B cell (primary cell): ENCODE measurements around the gene ZNF407. TPM values are rescaled to one million over a fixed set of nuclear protein-coding genes. Genes with fewer than 3 reads are reported as not detected.
A peak's percentile ranks its signal among the peaks of the same experiment; 100 is the strongest.

Experiments
- ATAC-seq: fragments of 200-7000 bp; cut with Tn5 transposase; one replicate; pipeline ENCODE4 v1.10.0; 2021; ENCODE audit warnings: low read depth, mild to moderate bottlenecking, moderate number of reproducible peaks, moderate library complexity
- CTCF ChIA-PET: fragments of 350-600 bp; sonication (Branson Sonifier 250); formaldehyde crosslinking; loops from one replicate; lab custom pipeline; 2021; ENCODE audit warnings: antibody characterized with exemption, inconsistent platforms; lab: Charles Lee
- POLR2A ChIA-PET: fragments of 350-600 bp; sonication (Branson Sonifier 250); formaldehyde crosslinking; loops from one replicate; lab custom pipeline; 2021; ENCODE audit warnings: antibody characterized with exemption; lab: Charles Lee
- DNase-seq: peaks from one replicate; pipeline ENCODE4 v3.0.0; 2013
- H2AFZ ChIP-seq: 2 replicates; pipeline ENCODE4 v1.6.1; 2012; ENCODE audit warnings: mild to moderate bottlenecking, low read depth, low read length; ENCODE audit not compliant: insufficient read depth, poor library complexity, severe bottlenecking
- H3K27ac ChIP-seq, 2 donors: 1 replicate in 1 of 2; 2 replicates in 1 of 2; pipeline ENCODE4 v1.5.1; 2012 to 2013; ENCODE audit warnings: low read length in 2 of 2, mild to moderate bottlenecking in 2 of 2, moderate library complexity in 1 of 2
- H3K27me3 ChIP-seq, 4 experiments: fragments of 200-600 bp in 1 of 4; sonication (generic) in 1 of 4; replicated peaks in 1 of 4; 1 replicate in 2 of 4; 2 replicates in 2 of 4; pipeline versions ENCODE4 v1.6.1 to v1.7.0; 2013 to 2016; ENCODE audit warnings: low read length in 3 of 4, mild to moderate bottlenecking in 2 of 4, mixed read lengths in 1 of 4, moderate library complexity in 1 of 4; ENCODE audit not compliant: insufficient read depth in 4 of 4, control insufficient read depth in 3 of 4; ENCODE audit errors: control extremely low read depth in 1 of 4
- H3K36me3 ChIP-seq, 2 experiments: replicated peaks in 1 of 2; 1 replicate in 1 of 2; 2 replicates in 1 of 2; pipeline versions ENCODE4 v1.6.1 to v1.7.1; 2013; ENCODE audit warnings: low read length in 1 of 2; ENCODE audit not compliant: insufficient read depth in 2 of 2, control insufficient read depth in 1 of 2; ENCODE audit errors: control extremely low read depth in 1 of 2, extremely low read depth in 1 of 2
- H3K4me1 ChIP-seq, 2 donors: fragments of 200-600 bp in 1 of 2; sonication (generic) in 1 of 2; 1 replicate in 1 of 2; 2 replicates in 1 of 2; pipeline versions ENCODE4 v1.5.1 to v1.6.1; 2013 to 2017; ENCODE audit warnings: low read length in 2 of 2; ENCODE audit not compliant: control insufficient read depth in 2 of 2, insufficient read depth in 2 of 2
- H3K4me2 ChIP-seq: replicated peaks from 2 replicates; pipeline ENCODE3; 2012; ENCODE audit warnings: mild to moderate bottlenecking, low read depth, low read length; ENCODE audit not compliant: poor library complexity, severe bottlenecking
- H3K4me3 ChIP-seq, 5 experiments: fragments of 200-600 bp in 1 of 5; sonication (generic) in 1 of 5; 1 replicate in 3 of 5; 2 replicates in 2 of 5; pipeline versions ENCODE4 v1.5.1 to v1.7.0; 2011 to 2016; ENCODE audit warnings: low read length in 4 of 5, mild to moderate bottlenecking in 4 of 5, low read depth in 2 of 5, control low read depth in 1 of 5, moderate library complexity in 1 of 5; ENCODE audit not compliant: insufficient read depth in 1 of 5; ENCODE audit errors: control extremely low read depth in 1 of 5, extremely low read depth in 1 of 5
- H3K79me2 ChIP-seq: fragments of 200-600 bp; sonication (generic); one replicate; pipeline ENCODE4 v1.6.0; 2016; ENCODE audit warnings: low read length; ENCODE audit not compliant: control insufficient read depth, insufficient read depth
- H3K9ac ChIP-seq: fragments of 200-600 bp; sonication (generic); 2 replicates; pipeline ENCODE4 v1.6.1; 2017; ENCODE audit warnings: mild to moderate bottlenecking, low read length, moderate library complexity
- H3K9me3 ChIP-seq, 3 donors: one replicate each; pipeline versions ENCODE4 v1.6.1 to v1.7.1; 2013; ENCODE audit warnings: low read length in 2 of 3; ENCODE audit not compliant: control insufficient read depth in 2 of 3, insufficient read depth in 1 of 3; ENCODE audit errors: control extremely low read depth in 1 of 3
- H4K20me1 ChIP-seq: 2 replicates; pipeline ENCODE4 v1.6.0; 2012; ENCODE audit warnings: mild to moderate bottlenecking, low read length; ENCODE audit not compliant: insufficient read depth, control insufficient read depth, poor library complexity, severe bottlenecking
- H3K27ac Mint-ChIP-seq: one replicate; pipeline ENCODE4 v1.8.0; 2021; ENCODE audit warnings: mixed read lengths
- H3K27me3 Mint-ChIP-seq: one replicate; pipeline ENCODE4 v1.8.0; 2021; ENCODE audit warnings: mixed read lengths
- H3K4me1 Mint-ChIP-seq: one replicate; pipeline ENCODE4 v1.8.0; 2021; ENCODE audit warnings: mixed read lengths
- H3K4me3 Mint-ChIP-seq: one replicate; pipeline ENCODE4 v1.8.0; 2021; ENCODE audit warnings: mixed read lengths
- H3K9me3 Mint-ChIP-seq: one replicate; pipeline ENCODE4 v1.8.0; 2022; ENCODE audit warnings: mixed read lengths; ENCODE audit not compliant: insufficient read depth
- EZH2 ChIP-seq: IDR thresholded peaks from 2 replicates; pipeline ENCODE4 v1.6.1; 2012; ENCODE audit warnings: borderline replicate concordance, low read depth, mild to moderate bottlenecking, moderate library complexity, low read length; ENCODE audit not compliant: insufficient read depth, poor library complexity, severe bottlenecking
- WGBS: methylation state at CpG from one replicate; pipeline ENCODE4 v1.1.5; 2013; ENCODE audit warnings: missing lambda C conversion rate; ENCODE audit not compliant: insufficient coverage; 5-methylcytosine and 5-hydroxymethylcytosine counted together
- intact Hi-C: fragments of 100-400 bp; cut with micrococcal nuclease; formaldehyde crosslinking; loops from one replicate; pipeline ENCODE4 v1.10.0; 2022
- polyA plus RNA-seq: library from polyadenylated mRNA; depleted of rRNA; stranded (reverse); fragments of >200 nt; gene quantifications from 2 replicates; pipeline ENCODE4 v1.2.3, GENCODE V29; 2012
- total RNA-seq, 2 donors: library from RNA; stranded (reverse); fragments of 120-200 nt in 1 of 2; gene quantifications; 1 replicate in 1 of 2; 2 replicates in 1 of 2; pipeline versions ENCODE4 v1.2.3 to v1.2.4, GENCODE V29; 2013 to 2022
- TF ChIP-seq, protein P1 (sequence below): fragments of 200-600 bp; IDR thresholded peaks from one replicate; pipeline ENCODE4 v1.8.0; 2022; ENCODE audit warnings: antibody characterized with exemption, mild to moderate bottlenecking

Gene ZNF407
- total and polyA plus RNA-seq, 2 donors (not counting 1 experiment from before 2014, with no cell fraction given) = 4.5 to 37.1 TPM

DNA sequence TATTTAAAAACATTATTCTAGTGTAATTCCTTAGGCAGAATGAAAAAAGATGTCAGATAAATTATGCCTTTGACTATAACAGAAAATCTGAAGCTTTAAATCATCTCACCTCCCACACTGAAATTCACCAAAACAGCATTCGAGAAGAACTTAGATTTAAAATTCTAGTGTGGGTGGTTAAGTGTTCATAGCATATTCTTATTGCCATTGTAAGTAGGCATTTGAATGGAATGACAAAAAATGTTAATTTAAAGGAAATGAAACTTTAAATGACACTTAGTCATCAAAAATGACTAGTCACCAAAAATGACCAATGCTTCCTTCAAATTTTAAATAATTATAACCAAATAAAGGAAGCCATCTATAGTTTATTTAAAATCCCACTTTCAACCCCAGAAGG lies 7.0 kb upstream of the ZNF407 start:
- Histone ChIP-seq H3K79me2 (peaks cover 10% of the 10 kb centered on the region), H3K4me1 (peaks cover 0 to 6% of the 10 kb centered on the region in 2 donors), H2AFZ (no peak overlapping the region), H3K4me3 (no peak overlapping the region), H3K9ac (no peak overlapping the region), H3K9me3 (no peaks in the 10 kb centered on the region), H3K27me3 (no peaks in the 10 kb centered on the region), H4K20me1 (no peaks in the 10 kb centered on the region), H3K36me3 (peaks cover 0 to 11% of the 10 kb centered on the region in 2 experiments), H3K27ac (no peak overlapping the region), H3K4me2 (no peak overlapping the region)
- no peaks in the 10 kb centered on the region for H3K9me3 Mint-ChIP-seq
- H3K4me1 Mint-ChIP-seq = peaks cover 20% of the 10 kb centered on the region
- no peak for TF ChIP-seq EZH2
- TF ChIP-seq, protein P1, sequence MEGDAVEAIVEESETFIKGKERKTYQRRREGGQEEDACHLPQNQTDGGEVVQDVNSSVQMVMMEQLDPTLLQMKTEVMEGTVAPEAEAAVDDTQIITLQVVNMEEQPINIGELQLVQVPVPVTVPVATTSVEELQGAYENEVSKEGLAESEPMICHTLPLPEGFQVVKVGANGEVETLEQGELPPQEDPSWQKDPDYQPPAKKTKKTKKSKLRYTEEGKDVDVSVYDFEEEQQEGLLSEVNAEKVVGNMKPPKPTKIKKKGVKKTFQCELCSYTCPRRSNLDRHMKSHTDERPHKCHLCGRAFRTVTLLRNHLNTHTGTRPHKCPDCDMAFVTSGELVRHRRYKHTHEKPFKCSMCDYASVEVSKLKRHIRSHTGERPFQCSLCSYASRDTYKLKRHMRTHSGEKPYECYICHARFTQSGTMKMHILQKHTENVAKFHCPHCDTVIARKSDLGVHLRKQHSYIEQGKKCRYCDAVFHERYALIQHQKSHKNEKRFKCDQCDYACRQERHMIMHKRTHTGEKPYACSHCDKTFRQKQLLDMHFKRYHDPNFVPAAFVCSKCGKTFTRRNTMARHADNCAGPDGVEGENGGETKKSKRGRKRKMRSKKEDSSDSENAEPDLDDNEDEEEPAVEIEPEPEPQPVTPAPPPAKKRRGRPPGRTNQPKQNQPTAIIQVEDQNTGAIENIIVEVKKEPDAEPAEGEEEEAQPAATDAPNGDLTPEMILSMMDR = no peak
- DNase-seq (no peak), ATAC-seq (no peak)
- no peak overlapping the region for H3K4me3 Mint-ChIP-seq
- H3K27me3 Mint-ChIP-seq = peaks cover 4% of the 10 kb centered on the region
- intact Hi-C loops = no loop called here
- ChIA-PET POLR2A (no interaction called here), CTCF (interaction anchor here (1.0 kb wide), 1 partner anchor 39 kb away, joined by 3 read pairs; no protein-coding TSS in a partner anchor)
- H3K27ac Mint-ChIP-seq = no peak overlapping the region
- WGBS = no CpG with 5 or more reads among the region's 1 CpG

- TF ChIP-seq, protein P1 = no peak
- no peak for TF ChIP-seq EZH2
- Mint-ChIP-seq H3K27ac (peak overlapping the region; percentile 78), H3K27me3 (no peaks in the 10 kb centered on the region), H3K4me1 (peaks cover 43% of the 10 kb centered on the region), H3K9me3 (no peaks in the 10 kb centered on the region), H3K4me3 (peak overlapping the region; percentile 73)
- Histone ChIP-seq H2AFZ (no peak overlapping the region), H3K4me1 (peaks cover 21 to 22% of the 10 kb centered on the region in 2 donors), H3K4me3 (no peak overlapping the region), H3K27me3 (no peaks in the 10 kb centered on the region), H3K79me2 (peaks cover 35% of the 10 kb centered on the region), H3K36me3 (peaks cover 0 to 11% of the 10 kb centered on the region in 2 experiments), H3K9ac (no peak overlapping the region), H3K27ac (peak overlapping the region in 1 of 2 donors; percentile 96), H3K4me2 (peak overlapping the region; percentile 91), H4K20me1 (peaks cover 11% of the 10 kb centered on the region), H3K9me3 (no peaks in the 10 kb centered on the region)
- ChIA-PET CTCF (no interaction called here), POLR2A (no interaction called here)
- ATAC-seq (no peak), DNase-seq (no peak)
- intact Hi-C loops = loop anchor here (5.0 kb wide), 1 partner anchor 238 kb away; no protein-coding TSS in a partner anchor
These were observed 2.2 kb upstream of the ZNF407 start for GRCh38 chr18:74595431-74595830.
